ENCODE measurements around the gene ACAN. TPM values are rescaled to one million over a fixed set of nuclear protein-coding genes. Genes with fewer than 3 reads are reported as not detected.

Gene ACAN
- total and polyA plus RNA-seq, 2 donors (not counting 3 experiments of a cell fraction or from before 2014, with no cell fraction given): not detected

- POLR2A ChIA-PET: no interaction called here
- intact Hi-C loops (cut with micrococcal nuclease): no loop called here
Measured at GRCh38 chr15:88913017-88913849, 110.0 kb downstream of the ACAN start, which contains the start of gene MFGE8. MFGE8 (minus strand) TSS chr15:88913379; CDS start chr15:88913319, 60 bp downstream.

More at GRCh38 chr15:88913017-88913849, 110.0 kb downstream of the ACAN start, which contains the start of gene MFGE8:
- no peaks in the 10 kb centered on the region for H3K9me3 ChIP-seq (replicated peaks; ENCODE audit: control insufficient read depth, insufficient read depth, low read length)
- TF ChIP-seq, protein P1, sequence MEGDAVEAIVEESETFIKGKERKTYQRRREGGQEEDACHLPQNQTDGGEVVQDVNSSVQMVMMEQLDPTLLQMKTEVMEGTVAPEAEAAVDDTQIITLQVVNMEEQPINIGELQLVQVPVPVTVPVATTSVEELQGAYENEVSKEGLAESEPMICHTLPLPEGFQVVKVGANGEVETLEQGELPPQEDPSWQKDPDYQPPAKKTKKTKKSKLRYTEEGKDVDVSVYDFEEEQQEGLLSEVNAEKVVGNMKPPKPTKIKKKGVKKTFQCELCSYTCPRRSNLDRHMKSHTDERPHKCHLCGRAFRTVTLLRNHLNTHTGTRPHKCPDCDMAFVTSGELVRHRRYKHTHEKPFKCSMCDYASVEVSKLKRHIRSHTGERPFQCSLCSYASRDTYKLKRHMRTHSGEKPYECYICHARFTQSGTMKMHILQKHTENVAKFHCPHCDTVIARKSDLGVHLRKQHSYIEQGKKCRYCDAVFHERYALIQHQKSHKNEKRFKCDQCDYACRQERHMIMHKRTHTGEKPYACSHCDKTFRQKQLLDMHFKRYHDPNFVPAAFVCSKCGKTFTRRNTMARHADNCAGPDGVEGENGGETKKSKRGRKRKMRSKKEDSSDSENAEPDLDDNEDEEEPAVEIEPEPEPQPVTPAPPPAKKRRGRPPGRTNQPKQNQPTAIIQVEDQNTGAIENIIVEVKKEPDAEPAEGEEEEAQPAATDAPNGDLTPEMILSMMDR (IDR thresholded peaks at IDR 0.05; ENCODE audit: extremely low read depth in 1 of 2, insufficient read depth in 1 of 2, low read depth in 1 of 2, low read length in 2 of 2): peak in 1 of 2 donors; percentile 0
- TF ChIP-seq POLR2A (IDR thresholded peaks at IDR 0.05; ENCODE audit: low read depth, low read length) (peak; percentile 70), POLR2AphosphoS5 (IDR thresholded peaks at IDR 0.05; ENCODE audit: insufficient read depth, low read depth, low read length) (peak; percentile 73), EZH2 (IDR thresholded peaks at IDR 0.05; ENCODE audit: borderline replicate concordance, low read depth, low read length, severe bottlenecking) (no peak)
- BruUV-seq (replicated peaks): no TSS peak
- H3K4me2 ChIP-seq (ENCODE audit: insufficient read depth, low read length): peak within 1 kb of the TSS; percentile 92
- CTCF ChIA-PET: interaction anchor here (1.5 to 3.5 kb wide), 3 partner anchors 8 to 289 kb away, joined by 5 to 20 read pairs (median 5); no protein-coding TSS in a partner anchor
- no peaks in the 10 kb centered on the region for H3K27me3 ChIP-seq (ENCODE audit: control insufficient read depth in 2 of 2, insufficient read depth in 2 of 2, low read length in 2 of 2)
- no peaks in the 10 kb centered on the region for H3K79me2 ChIP-seq (ENCODE audit: control insufficient read depth, insufficient read depth, low read length)
- peaks cover 12% of the 10 kb centered on the region for H3K4me1 ChIP-seq (ENCODE audit: control insufficient read depth, extremely low read depth, insufficient read depth, low read length)
- peak within 1 kb of the TSS; percentile 33 for H3K27ac ChIP-seq (ENCODE audit: insufficient read depth, low read depth, low read length)
- peak within 1 kb of the TSS; percentile 60 to 77 (median 74) for H3K4me3 ChIP-seq (replicated peaks in 1 of 3; ENCODE audit: insufficient read depth in 1 of 3, low read depth in 1 of 3, low read length in 3 of 3)
- peak within 1 kb of the TSS; percentile 90 for H2AFZ ChIP-seq (ENCODE audit: low read depth, low read length)
- no peaks in the 10 kb centered on the region for H3K36me3 ChIP-seq (ENCODE audit: control insufficient read depth in 2 of 2, extremely low read depth in 1 of 2, insufficient read depth in 2 of 2, low read length in 2 of 2)
- no peaks in the 10 kb centered on the region for H3K9me1 ChIP-seq (replicated peaks; ENCODE audit: control insufficient read depth, extremely low read depth, insufficient read depth, low read length)
- peak within 1 kb of the TSS; percentile 83 for H3K9ac ChIP-seq (replicated peaks; ENCODE audit: extremely low read depth, insufficient read depth, low read length)
- dilution Hi-C loops (cut with MboI; ENCODE audit: extremely low pct_ligation_motif_present, low sequenced_read_pairs): no loop called here
- DNase-seq (ENCODE audit: low read depth, low spot score): peak; percentile 70
- H4K20me1 ChIP-seq (replicated peaks; ENCODE audit: control insufficient read depth, extremely low read depth, insufficient read depth, low read length): no peaks in the 10 kb centered on the region
- peak; percentile 81 for FAIRE-seq
